Liver (tissue), 9 donors: Measurements from ENCODE around the gene COL4A1. TPM values are rescaled to one million over a fixed set of nuclear protein-coding genes. Genes with fewer than 3 reads are reported as not detected.

Source experiments
- DNase-seq: peaks from one replicate; pipeline ENCODE4 v3.0.0-alpha.2; 2017; ENCODE audit warnings: low spot score
- H3K27ac ChIP-seq, 2 donors: one replicate each; pipeline ENCODE4 v1.7.0; 2013; ENCODE audit warnings: inconsistent platforms in 2 of 2, low read length in 2 of 2, control low read depth in 1 of 2, low read depth in 1 of 2, mild to moderate bottlenecking in 1 of 2
- H3K27me3 ChIP-seq, 4 donors: one replicate each; pipeline versions ENCODE4 v1.6.1 to v1.7.0; 2013; ENCODE audit warnings: low read length in 3 of 4, inconsistent platforms in 1 of 4, mild to moderate bottlenecking in 1 of 4, moderate library complexity in 1 of 4; ENCODE audit not compliant: control insufficient read depth in 4 of 4, insufficient read depth in 4 of 4
- H3K36me3 ChIP-seq, 4 donors: one replicate each; pipeline versions ENCODE4 v1.6.1 to v1.7.0; 2013; ENCODE audit warnings: low read length in 3 of 4, mild to moderate bottlenecking in 3 of 4, low read depth in 1 of 4, moderate library complexity in 1 of 4; ENCODE audit not compliant: control insufficient read depth in 4 of 4, insufficient read depth in 3 of 4
- H3K4me1 ChIP-seq, 4 donors: one replicate each; pipeline versions ENCODE4 v1.6.1 to v1.7.0; 2013; ENCODE audit warnings: low read length in 3 of 4, mild to moderate bottlenecking in 3 of 4, moderate library complexity in 1 of 4; ENCODE audit not compliant: control insufficient read depth in 4 of 4, insufficient read depth in 4 of 4
- H3K4me3 ChIP-seq, 3 donors: one replicate each; pipeline versions ENCODE4 v1.6.1 to v1.7.0; 2013; ENCODE audit warnings: low read length in 3 of 3, control low read depth in 1 of 3, low read depth in 1 of 3, mild to moderate bottlenecking in 1 of 3
- H3K9ac ChIP-seq, 2 donors: one replicate each; pipeline ENCODE4 v1.7.0; 2013; ENCODE audit warnings: low read length in 2 of 2, mild to moderate bottlenecking in 2 of 2, moderate library complexity in 2 of 2, control low read depth in 1 of 2, low read depth in 1 of 2
- H3K9me3 ChIP-seq, 4 donors: one replicate each; pipeline versions ENCODE4 v1.6.1 to v1.7.0; 2013; ENCODE audit warnings: low read length in 3 of 4; ENCODE audit not compliant: control insufficient read depth in 4 of 4
- EGR1 ChIP-seq, 2 donors: IDR thresholded peaks; 2 replicates each; pipeline ENCODE4 v1.6.1; 2016 to 2018; ENCODE audit warnings: antibody characterized with exemption in 2 of 2, low read depth in 2 of 2
- FOXA1 ChIP-seq: IDR thresholded peaks from 2 replicates; pipeline ENCODE4 v1.6.1; 2016; ENCODE audit warnings: antibody characterized with exemption
- FOXA2 ChIP-seq: IDR thresholded peaks from 2 replicates; pipeline ENCODE4 v1.6.1; 2016; ENCODE audit warnings: antibody characterized with exemption
- GABPA ChIP-seq, 2 donors: IDR thresholded peaks in 1 of 2; conservative IDR thresholded peaks in 1 of 2; 2 replicates each; pipeline ENCODE4 v1.6.1; 2016; ENCODE audit warnings: antibody characterized with exemption in 2 of 2, mild to moderate bottlenecking in 1 of 2, moderate library complexity in 1 of 2
- HNF4A ChIP-seq, 2 donors: conservative IDR thresholded peaks; 2 replicates each; pipeline ENCODE4 v1.6.1; 2016; ENCODE audit warnings: antibody characterized with exemption in 2 of 2, mild to moderate bottlenecking in 2 of 2
- HNF4G ChIP-seq: IDR thresholded peaks from 2 replicates; pipeline ENCODE4 v1.6.1; 2016; ENCODE audit warnings: antibody characterized with exemption
- JUND ChIP-seq, 2 donors: IDR thresholded peaks; 2 replicates each; pipeline ENCODE4 v1.6.1; 2016; ENCODE audit warnings: antibody characterized with exemption in 2 of 2
- RAD21 ChIP-seq, 2 donors: IDR thresholded peaks; 2 replicates each; pipeline ENCODE4 v1.6.1; 2016; ENCODE audit warnings: antibody characterized with exemption in 2 of 2, mild to moderate bottlenecking in 2 of 2
- RXRA ChIP-seq, 2 donors: IDR thresholded peaks; 2 replicates each; pipeline ENCODE4 v1.6.1; 2017 to 2018; ENCODE audit warnings: antibody characterized with exemption in 2 of 2, mild to moderate bottlenecking in 1 of 2
- SP1 ChIP-seq: IDR thresholded peaks from 2 replicates; pipeline ENCODE4 v1.6.1; 2018; ENCODE audit warnings: antibody characterized with exemption, mild to moderate bottlenecking
- TAF1 ChIP-seq: conservative IDR thresholded peaks from 2 replicates; pipeline ENCODE4 v1.6.1; 2016; ENCODE audit warnings: antibody characterized with exemption, mild to moderate bottlenecking
- YY1 ChIP-seq: IDR thresholded peaks from 2 replicates; pipeline ENCODE4 v1.6.1; 2016; ENCODE audit warnings: antibody characterized with exemption, mild to moderate bottlenecking
- WGBS: extraction: QIAGEN DNeasy Blood & Tissue Kit; methylation state at CpG from one replicate; pipeline ENCODE4 v1.1.7; 2013; 5-methylcytosine and 5-hydroxymethylcytosine counted together
- polyA plus RNA-seq, 2 donors: library from polyadenylated mRNA; stranded (reverse) in 1 of 2; unstranded in 1 of 2; fragments of 200-250 nt in 1 of 2; fragments of >200 nt in 1 of 2; fragmentation: Nextera tagmentation in 1 of 2; extraction: Ambion mirVana in 1 of 2; gene quantifications; one replicate each; pipeline versions ENCODE4 v1.2.1 to v1.2.3, GENCODE V29; 2013 to 2015
- total RNA-seq, 2 donors: library from RNA; depleted of rRNA; stranded (reverse); fragments of >200 nt; gene quantifications; one replicate each; pipeline ENCODE4 v1.2.3, GENCODE V29; 2014
- TF ChIP-seq, protein P1 (sequence below): fragments of 150-350 bp; IDR thresholded peaks from 2 replicates; pipeline ENCODE4 v1.5.1; 2017; ENCODE audit warnings: improper control_type of control experiment, low read depth, low read length; ENCODE audit not compliant: missing input control
- TF ChIP-seq, protein P2 (sequence below): IDR thresholded peaks from 2 replicates; pipeline ENCODE4 v1.6.1; 2016; ENCODE audit warnings: antibody characterized with exemption
- TF ChIP-seq, protein P3 (sequence below): IDR thresholded peaks from 2 replicates; pipeline ENCODE4 v1.6.1; 2016; ENCODE audit warnings: antibody characterized with exemption, mild to moderate bottlenecking
- TF ChIP-seq, protein P4 (sequence below): IDR thresholded peaks from 2 replicates; pipeline ENCODE4 v1.6.1; 2016; ENCODE audit warnings: antibody characterized with exemption
- TF ChIP-seq, protein P5 (sequence below): IDR thresholded peaks from 2 replicates; pipeline ENCODE4 v1.6.1; 2016; ENCODE audit warnings: antibody characterized with exemption
- donor health status: healthy.
- donor health status: healthy.
- donor health status: healthy.
- donor health status: healthy.
- donor health status: healthy.

COL4A1 gene
- total and polyA plus RNA-seq, 4 donors, result 5.0 to 68.5 (median 37.9) TPM

DNA sequence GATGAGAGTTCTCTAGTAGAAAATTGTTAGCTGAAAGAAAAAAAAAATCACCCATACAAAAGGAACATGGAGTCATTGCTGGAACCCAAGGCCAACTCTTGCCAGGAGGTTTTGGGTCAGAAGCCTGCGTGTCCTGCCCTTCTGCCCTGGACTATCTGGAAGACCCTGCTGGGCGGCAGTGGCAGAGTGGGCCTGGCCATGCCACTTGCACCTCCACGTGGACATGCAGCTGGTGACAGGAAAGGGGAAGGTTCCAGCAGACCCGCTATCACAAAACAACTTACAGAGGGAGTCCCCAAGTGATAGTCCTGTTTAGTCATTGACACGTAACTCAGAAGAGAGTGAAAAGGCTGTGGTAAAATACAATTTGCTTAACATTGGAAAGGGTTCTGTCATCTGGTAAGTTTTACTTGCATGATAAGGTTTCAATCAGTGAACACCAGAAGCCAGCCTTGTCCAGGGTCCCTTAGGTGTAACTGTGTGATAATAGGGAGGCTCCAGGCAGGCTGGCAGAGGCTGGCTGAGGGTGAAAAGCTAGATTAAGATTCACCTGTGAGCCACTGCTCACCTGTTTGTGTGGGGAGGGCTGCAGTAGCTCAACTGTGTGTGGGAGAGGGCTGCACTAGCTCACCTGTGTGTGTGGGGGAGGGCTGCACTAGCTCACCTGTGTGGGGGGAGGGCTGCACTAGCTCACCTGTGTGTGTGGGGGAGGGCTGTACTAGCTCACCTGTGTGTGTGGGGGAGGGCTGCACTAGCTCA is 47.9 kb upstream of the COL4A1 start (continued):
- TF ChIP-seq, protein P1, sequence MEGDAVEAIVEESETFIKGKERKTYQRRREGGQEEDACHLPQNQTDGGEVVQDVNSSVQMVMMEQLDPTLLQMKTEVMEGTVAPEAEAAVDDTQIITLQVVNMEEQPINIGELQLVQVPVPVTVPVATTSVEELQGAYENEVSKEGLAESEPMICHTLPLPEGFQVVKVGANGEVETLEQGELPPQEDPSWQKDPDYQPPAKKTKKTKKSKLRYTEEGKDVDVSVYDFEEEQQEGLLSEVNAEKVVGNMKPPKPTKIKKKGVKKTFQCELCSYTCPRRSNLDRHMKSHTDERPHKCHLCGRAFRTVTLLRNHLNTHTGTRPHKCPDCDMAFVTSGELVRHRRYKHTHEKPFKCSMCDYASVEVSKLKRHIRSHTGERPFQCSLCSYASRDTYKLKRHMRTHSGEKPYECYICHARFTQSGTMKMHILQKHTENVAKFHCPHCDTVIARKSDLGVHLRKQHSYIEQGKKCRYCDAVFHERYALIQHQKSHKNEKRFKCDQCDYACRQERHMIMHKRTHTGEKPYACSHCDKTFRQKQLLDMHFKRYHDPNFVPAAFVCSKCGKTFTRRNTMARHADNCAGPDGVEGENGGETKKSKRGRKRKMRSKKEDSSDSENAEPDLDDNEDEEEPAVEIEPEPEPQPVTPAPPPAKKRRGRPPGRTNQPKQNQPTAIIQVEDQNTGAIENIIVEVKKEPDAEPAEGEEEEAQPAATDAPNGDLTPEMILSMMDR, result no peak
- TF ChIP-seq TAF1, result no peak

DNA sequence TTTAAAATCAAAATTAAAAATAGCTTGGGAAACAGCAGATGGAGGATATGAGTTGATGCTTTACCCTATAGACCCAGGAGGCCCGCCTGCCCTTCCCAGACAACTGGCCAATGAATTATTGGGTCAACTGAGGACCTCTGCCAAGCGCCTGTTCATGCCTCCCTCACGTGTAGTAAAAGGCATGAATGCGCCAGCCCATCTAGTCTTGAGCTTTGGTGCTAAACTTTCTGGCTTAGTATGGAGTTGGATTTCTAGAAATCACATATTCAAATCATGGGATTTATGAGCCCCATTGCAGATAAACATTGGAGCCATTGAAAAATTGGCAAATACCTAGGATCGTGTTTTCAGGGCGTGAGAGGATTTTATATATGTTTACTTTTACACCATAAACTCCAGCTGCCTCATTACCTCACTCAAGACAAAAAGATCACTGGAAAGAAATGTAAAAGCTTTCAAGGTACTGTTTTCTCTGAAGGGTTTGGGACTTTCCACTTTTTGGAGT is 47.2 kb upstream of the COL4A1 start:
- Histone ChIP-seq H3K4me1 (no peaks in the 10 kb centered on the region), H3K27ac (no peak overlapping the region), H3K36me3 (no peaks in the 10 kb centered on the region), H3K27me3 (peaks cover 0 to 2% (median 0%) of the 10 kb centered on the region in 4 donors), H3K4me3 (no peak overlapping the region), H3K9ac (no peak overlapping the region), H3K9me3 (no peaks in the 10 kb centered on the region)
- no peak for DNase-seq
- TF ChIP-seq RAD21 (IDR thresholded peaks at IDR 0.05) (no peak), FOXA2 (no peak), TAF1 (no peak), EGR1 (IDR thresholded peaks at IDR 0.05; ENCODE audit: low read depth in 2 of 2) (no peak)
- 79% methylated on average over 6 of the region's 6 CpGs for WGBS

DNA sequence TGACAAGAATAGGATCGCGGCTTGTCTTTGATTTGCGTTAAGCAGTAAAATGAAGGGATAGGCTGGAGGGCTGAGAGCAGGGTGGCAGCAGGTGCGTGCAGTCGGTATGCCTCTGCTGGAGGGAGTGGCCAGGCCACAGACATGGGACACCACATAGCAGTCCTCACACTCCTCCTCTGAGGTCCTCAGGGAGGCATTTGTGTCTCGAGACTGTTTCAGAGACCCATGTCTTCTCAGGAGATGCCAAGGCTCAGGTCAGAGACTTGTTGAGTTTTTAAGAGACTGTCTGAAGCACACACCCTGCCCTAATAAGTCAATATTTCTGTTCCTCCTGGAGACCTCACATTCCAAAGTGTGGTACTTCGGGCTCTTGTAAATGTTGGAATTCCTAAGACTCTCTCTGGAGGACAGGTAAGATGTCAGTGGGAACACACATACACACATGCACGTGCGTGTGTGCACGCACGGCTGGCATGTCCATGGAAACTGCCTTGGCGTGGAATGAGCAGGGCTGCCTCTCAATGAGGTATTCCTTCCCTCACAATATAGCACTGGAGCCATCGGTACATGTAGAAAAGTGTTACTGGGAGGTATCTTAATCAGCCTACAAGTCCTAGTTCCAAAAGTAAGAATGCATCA is 46.5 kb upstream of the COL4A1 start:
- TF ChIP-seq, protein P2, sequence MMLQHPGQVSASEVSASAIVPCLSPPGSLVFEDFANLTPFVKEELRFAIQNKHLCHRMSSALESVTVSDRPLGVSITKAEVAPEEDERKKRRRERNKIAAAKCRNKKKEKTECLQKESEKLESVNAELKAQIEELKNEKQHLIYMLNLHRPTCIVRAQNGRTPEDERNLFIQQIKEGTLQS, result no peak
- TF ChIP-seq, protein P3, sequence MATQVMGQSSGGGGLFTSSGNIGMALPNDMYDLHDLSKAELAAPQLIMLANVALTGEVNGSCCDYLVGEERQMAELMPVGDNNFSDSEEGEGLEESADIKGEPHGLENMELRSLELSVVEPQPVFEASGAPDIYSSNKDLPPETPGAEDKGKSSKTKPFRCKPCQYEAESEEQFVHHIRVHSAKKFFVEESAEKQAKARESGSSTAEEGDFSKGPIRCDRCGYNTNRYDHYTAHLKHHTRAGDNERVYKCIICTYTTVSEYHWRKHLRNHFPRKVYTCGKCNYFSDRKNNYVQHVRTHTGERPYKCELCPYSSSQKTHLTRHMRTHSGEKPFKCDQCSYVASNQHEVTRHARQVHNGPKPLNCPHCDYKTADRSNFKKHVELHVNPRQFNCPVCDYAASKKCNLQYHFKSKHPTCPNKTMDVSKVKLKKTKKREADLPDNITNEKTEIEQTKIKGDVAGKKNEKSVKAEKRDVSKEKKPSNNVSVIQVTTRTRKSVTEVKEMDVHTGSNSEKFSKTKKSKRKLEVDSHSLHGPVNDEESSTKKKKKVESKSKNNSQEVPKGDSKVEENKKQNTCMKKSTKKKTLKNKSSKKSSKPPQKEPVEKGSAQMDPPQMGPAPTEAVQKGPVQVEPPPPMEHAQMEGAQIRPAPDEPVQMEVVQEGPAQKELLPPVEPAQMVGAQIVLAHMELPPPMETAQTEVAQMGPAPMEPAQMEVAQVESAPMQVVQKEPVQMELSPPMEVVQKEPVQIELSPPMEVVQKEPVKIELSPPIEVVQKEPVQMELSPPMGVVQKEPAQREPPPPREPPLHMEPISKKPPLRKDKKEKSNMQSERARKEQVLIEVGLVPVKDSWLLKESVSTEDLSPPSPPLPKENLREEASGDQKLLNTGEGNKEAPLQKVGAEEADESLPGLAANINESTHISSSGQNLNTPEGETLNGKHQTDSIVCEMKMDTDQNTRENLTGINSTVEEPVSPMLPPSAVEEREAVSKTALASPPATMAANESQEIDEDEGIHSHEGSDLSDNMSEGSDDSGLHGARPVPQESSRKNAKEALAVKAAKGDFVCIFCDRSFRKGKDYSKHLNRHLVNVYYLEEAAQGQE, result no peak
- TF ChIP-seq, protein P4, sequence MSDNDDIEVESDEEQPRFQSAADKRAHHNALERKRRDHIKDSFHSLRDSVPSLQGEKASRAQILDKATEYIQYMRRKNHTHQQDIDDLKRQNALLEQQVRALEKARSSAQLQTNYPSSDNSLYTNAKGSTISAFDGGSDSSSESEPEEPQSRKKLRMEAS, result no peak
- no peak for TF ChIP-seq YY1
- no peak for TF ChIP-seq FOXA2
- no peak for TF ChIP-seq HNF4G
- TF ChIP-seq GABPA (IDR thresholded peaks at IDR 0.05 in 1 of 2, conservative IDR thresholded peaks at IDR 0.05 in 1 of 2), result no peak
- no peak for TF ChIP-seq RXRA (IDR thresholded peaks at IDR 0.05)
- TF ChIP-seq, protein P5, sequence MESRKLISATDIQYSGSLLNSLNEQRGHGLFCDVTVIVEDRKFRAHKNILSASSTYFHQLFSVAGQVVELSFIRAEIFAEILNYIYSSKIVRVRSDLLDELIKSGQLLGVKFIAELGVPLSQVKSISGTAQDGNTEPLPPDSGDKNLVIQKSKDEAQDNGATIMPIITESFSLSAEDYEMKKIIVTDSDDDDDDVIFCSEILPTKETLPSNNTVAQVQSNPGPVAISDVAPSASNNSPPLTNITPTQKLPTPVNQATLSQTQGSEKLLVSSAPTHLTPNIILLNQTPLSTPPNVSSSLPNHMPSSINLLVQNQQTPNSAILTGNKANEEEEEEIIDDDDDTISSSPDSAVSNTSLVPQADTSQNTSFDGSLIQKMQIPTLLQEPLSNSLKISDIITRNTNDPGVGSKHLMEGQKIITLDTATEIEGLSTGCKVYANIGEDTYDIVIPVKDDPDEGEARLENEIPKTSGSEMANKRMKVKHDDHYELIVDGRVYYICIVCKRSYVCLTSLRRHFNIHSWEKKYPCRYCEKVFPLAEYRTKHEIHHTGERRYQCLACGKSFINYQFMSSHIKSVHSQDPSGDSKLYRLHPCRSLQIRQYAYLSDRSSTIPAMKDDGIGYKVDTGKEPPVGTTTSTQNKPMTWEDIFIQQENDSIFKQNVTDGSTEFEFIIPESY, result no peak
- no peak for TF ChIP-seq EGR1 (IDR thresholded peaks at IDR 0.05; ENCODE audit: low read depth in 2 of 2)
- no peak for TF ChIP-seq RAD21 (IDR thresholded peaks at IDR 0.05)
- no peak for TF ChIP-seq HNF4A (conservative IDR thresholded peaks at IDR 0.05)
- TF ChIP-seq, protein P1, result no peak
- no peak for TF ChIP-seq FOXA1
- TF ChIP-seq JUND (IDR thresholded peaks at IDR 0.05), result no peak
- no peak for TF ChIP-seq SP1
- Histone ChIP-seq H3K27me3 (peaks cover 0 to 2% (median 0%) of the 10 kb centered on the region in 4 donors), H3K27ac (no peak overlapping the region), H3K9me3 (no peaks in the 10 kb centered on the region), H3K4me3 (no peak overlapping the region), H3K36me3 (no peaks in the 10 kb centered on the region), H3K9ac (no peak overlapping the region), H3K4me1 (no peaks in the 10 kb centered on the region)
- DNase-seq, result no peak
- 85% methylated on average over 13 of the region's 13 CpGs for WGBS
